H1 (cell line): ENCODE results near the gene GPC1. TPM values are rescaled to one million over a fixed set of nuclear protein-coding genes. Genes with fewer than 3 reads are reported as not detected.

Source experiments
- CHD7 ChIP-seq: fragments of 300-600 bp; sonication (generic); IDR thresholded peaks from 2 replicates; pipeline ENCODE4 v1.7.1; 2012; ENCODE audit warnings: low read length, moderate library complexity, mild to moderate bottlenecking, inconsistent platforms; ENCODE audit not compliant: insufficient replicate concordance
- CREB1 ChIP-seq: IDR thresholded peaks from 2 replicates; pipeline ENCODE4 v1.6.1; 2012; ENCODE audit warnings: inconsistent platforms
- TEAD4 ChIP-seq: IDR thresholded peaks from 2 replicates; pipeline ENCODE4 v1.6.1; 2012; ENCODE audit warnings: low read depth, low read length, inconsistent platforms, mixed read lengths
- polyA plus RNA-seq, 7 experiments: library from polyadenylated mRNA; depleted of rRNA in 3 of 7; stranded (reverse) in 5 of 7; unstranded in 2 of 7; fragments of >200 nt in 5 of 7; fragments of 200-250 nt in 2 of 7; gene quantifications; 1 replicate in 5 of 7; 2 replicates in 1 of 7; 4 replicates in 1 of 7; pipeline versions ENCODE4 v1.2.1 to v1.2.3, GENCODE V29; 2011 to 2013; ENCODE audit warnings: missing spikeins in 2 of 7, mixed read lengths in 2 of 7
- total RNA-seq: library from RNA; stranded (reverse); fragmentation: NEBNext Ultra II Directional; extraction: Animal tissue kit (Norgen Biotek cat#: 25700); gene quantifications from 2 replicates; pipeline ENCODE4 v1.2.1, GENCODE V29; 2021

The GPC1 gene
- total and polyA plus RNA-seq, 2 of the 8 experiments (the other 6 are each of a cell fraction or from before 2014, with no cell fraction given) = 21.9 to 28.3 TPM

GRCh38 chr2:240481720-240482119, 46.3 kb downstream of the GPC1 start (continued):
- no peak for TF ChIP-seq CHD7
- no peak for TF ChIP-seq TEAD4
- no peak for TF ChIP-seq CREB1
